Astrocyte (in vitro differentiated cells and primary cell): ENCODE measurements around the gene GRID2IP.

Source experiments
- CTCF ChIP-seq: IDR thresholded peaks from 2 replicates; pipeline ENCODE4 v1.5.1; 2011; ENCODE audit warnings: low read depth, mild to moderate bottlenecking, inconsistent platforms, low read length, moderate library complexity; ENCODE audit not compliant: insufficient read depth
- EZH2 ChIP-seq: IDR thresholded peaks from 2 replicates; pipeline ENCODE4 v1.6.1; 2012; ENCODE audit warnings: mild to moderate bottlenecking, low read length, inconsistent platforms; ENCODE audit not compliant: insufficient read depth

GRCh38 chr7:6571160-6571779 is 20.0 kb upstream of the GRID2IP start:
- no peak for TF ChIP-seq CTCF
- no peak for TF ChIP-seq EZH2
